GM08714 (cell line): ENCODE results near the gene PFN4.
"Not testable (repeated sequence)": the region's sequence is repeated elsewhere in the genome, so short reads cannot be mapped to it uniquely, and the experiment has no call there.

Source experiments
- H3K4me3 ChIP-seq: fragments of 200-500 bp; sonication (Bioruptor generic); 2 replicates; pipeline ENCODE4 v1.5.1; 2014; ENCODE audit warnings: mild to moderate bottlenecking, low read length, inconsistent platforms
- ZNF274 ChIP-seq: IDR thresholded peaks from 2 replicates; pipeline ENCODE4 v1.6.1; 2012; ENCODE audit warnings: mild to moderate bottlenecking, low read depth, low read length

The PFN4 gene, protein sequence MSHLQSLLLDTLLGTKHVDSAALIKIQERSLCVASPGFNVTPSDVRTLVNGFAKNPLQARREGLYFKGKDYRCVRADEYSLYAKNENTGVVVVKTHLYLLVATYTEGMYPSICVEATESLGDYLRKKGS

DNA sequence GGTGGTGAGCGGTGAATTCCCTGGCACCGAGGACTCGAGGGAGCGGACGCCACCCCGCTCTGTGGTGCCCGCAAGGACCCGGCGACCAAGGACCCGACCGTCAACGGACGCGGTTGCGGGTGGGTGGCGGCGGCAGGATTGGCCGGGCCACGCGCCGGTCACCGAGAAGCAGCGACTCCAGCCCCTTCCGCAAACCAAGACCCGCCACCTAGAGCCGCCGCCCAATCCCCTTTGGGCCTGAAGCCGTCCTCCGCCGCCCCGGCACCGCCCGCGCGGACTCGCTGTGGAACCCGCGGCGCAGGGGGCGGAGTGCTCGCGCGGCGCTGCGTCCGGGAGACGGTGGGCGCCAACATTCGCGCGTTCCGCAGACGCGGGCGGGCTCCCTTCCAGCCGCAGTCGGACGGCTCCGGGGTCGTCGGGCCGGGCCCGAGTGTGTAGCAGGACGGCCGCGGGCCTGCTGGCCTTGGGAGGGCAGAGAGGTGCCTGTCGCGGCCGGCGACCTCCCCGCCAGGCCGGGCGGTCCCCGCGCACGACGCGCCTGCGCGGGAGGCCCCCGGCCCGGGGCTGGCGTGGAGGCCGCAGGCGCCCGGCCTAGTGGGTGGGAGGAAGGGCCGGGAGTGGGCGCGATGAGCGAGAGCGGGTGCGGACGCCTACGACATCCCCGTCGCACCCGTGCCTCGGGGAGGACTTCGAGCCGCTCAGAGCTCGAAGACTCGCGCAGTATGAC is at the start of gene PFN4, which contains the start of gene FAM228B:
Gene PFN4, minus strand, starts transcription at position 140 of the 727 bp plus-strand sequence. CDS start 799 bp downstream, outside the sequence.
Gene FAM228B, plus strand, starts transcription at position 275 of the 727 bp plus-strand sequence. CDS start 893 bp downstream, outside the sequence.
- no peak for TF ChIP-seq ZNF274
- H3K4me3 ChIP-seq: peak within 1 kb of the TSS; percentile 97

DNA sequence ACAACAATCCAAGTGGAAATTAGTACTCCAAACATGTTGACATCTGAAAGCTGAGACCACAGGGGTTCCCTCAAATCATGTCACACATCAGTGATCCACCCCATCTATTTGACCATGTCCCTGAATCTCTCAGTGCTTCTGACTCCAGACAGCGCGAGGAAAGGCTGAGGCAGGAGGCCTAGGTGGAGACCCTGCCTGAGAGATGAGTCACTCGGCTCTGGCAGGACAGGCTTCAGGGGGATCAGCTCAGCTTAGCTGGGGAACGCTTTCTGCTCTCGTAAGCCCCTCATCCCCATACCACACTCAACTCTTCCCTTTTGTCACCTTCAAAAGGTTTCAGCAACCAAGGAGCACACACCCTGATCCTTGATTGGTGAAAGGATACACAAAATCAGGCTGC is 45.9 kb upstream of the PFN4 start:
- TF ChIP-seq ZNF274: no peak
- no peak overlapping the region for H3K4me3 ChIP-seq

DNA sequence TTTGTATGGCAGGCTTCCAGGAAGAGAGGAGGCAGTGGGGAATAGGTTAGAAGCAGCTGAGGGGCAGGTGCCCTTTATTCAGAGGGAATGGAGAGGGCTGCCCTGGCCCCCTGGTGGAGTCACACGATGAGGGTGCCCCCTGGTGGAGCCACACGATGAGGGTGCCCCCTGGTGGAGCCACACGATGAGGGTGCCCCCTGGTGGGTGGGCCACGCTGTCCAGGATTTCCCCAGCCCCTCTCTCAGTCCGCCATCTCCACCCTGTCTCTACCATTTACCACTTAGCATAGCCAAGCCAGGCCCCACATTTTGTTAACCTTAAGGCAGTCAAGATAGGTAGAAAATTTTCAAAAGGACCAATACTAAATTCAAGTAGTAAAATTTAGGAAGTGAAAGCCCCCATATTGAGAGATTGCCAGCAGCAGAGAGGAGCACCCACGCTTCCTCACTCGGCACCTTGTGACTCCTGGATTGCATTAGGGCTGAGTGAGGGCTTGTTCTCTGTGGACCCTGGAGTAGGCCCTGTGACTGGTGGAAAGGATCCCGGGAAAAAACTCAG is 41.4 kb upstream of the PFN4 start:
- no peak overlapping the region for H3K4me3 ChIP-seq
- no peak for TF ChIP-seq ZNF274

DNA sequence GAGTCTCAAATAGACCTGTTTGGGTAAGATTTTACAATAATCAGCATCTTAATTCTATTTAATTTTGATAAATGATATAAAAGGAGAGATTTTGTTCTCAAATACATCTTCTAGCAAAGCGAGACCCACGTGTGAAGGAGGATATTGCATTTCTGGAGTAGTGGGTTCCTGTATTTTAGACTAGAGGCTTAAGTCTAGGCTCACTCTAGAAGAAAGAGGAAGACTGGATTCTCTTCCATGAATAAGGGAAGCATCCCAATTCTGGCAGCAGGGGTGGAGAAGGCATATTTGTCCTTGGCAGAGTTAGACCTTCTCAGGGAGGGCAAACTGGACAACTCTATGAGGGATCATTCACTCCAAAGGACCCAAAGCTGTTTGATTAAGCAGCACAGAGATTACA is 40.5 kb upstream of the PFN4 start:
- TF ChIP-seq ZNF274: no peak
- no peak overlapping the region for H3K4me3 ChIP-seq

DNA sequence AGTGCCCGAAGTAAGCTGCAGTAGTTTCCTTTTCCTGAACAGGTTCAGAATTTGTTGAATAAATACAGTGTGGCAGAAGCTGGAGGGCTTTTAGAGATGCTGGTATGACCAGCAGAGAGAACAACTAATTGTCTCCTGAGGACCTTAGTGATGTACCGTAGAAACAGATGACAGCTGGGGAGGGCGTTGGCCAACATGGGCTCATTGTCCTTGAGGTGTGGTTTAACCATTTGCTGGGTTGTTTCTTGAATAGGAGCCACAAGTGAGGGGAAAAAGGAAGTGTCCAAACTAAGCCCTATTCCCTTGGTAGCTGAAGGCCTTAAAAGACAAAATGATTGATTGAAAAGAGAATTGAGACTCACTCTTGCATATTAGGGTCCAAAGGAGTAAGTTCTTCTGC is 40.1 kb upstream of the PFN4 start:
- no peak for TF ChIP-seq ZNF274
- no peak overlapping the region for H3K4me3 ChIP-seq

DNA sequence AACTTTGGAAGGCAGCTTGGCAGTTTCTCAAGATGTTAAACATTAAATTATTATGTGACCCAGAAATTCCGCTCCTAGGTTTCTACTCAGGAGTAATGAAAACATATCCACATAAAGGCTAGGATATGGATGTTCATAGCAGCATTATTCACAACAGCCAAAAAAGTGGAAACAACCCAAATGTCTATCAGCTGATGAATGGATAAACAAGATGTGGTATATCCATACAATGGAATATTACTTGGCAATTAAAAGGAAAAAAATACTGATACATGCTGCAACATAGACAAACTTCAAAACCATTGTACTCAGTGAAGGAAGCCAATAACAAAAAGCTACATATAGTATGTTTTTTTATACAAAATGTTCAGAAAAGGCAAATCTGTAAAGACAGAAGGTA is 39.4 kb upstream of the PFN4 start:
- TF ChIP-seq ZNF274: no peak
- H3K4me3 ChIP-seq: no peak overlapping the region

DNA sequence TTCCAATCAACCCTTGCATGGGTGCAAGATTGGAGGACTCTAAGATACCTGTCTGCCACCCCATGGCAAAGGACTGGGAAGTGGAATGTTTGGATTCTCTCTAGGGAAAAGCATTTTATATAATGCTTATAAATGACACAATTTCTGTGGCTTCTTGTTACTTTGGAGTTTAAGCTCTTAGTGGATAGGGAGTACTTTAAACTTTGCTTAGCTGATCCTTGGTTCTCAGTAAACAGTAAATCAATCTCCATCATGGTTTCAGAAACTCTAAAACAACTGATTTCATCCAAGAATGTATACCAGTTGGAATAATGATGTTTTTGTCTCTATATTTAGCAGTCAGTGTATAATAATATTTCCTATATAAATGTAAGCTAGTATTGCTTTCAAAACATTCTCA is 37.6 kb upstream of the PFN4 start:
- H3K4me3 ChIP-seq: no peak overlapping the region
- TF ChIP-seq ZNF274: no peak

DNA sequence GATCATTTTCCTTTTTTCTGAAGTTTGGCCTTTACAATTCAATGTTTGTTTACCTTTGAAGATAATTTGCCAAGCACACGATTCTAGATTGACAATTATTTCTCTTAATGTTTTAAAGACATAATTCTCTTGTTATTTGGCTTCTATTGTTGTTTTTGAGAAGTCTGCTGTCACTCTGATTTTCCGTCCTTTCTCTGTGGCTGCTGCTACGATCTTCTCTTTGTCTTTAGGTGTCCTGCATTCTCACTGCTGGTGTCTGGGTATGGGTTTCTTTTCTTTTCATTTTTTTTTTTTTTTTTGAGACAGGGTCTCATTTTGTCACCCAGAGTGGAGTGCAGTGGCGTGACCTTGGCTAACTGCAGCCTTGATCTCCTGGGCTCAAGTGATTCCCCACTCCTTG is 36.6 kb upstream of the PFN4 start:
- TF ChIP-seq ZNF274: no peak
- no peak overlapping the region for H3K4me3 ChIP-seq

DNA sequence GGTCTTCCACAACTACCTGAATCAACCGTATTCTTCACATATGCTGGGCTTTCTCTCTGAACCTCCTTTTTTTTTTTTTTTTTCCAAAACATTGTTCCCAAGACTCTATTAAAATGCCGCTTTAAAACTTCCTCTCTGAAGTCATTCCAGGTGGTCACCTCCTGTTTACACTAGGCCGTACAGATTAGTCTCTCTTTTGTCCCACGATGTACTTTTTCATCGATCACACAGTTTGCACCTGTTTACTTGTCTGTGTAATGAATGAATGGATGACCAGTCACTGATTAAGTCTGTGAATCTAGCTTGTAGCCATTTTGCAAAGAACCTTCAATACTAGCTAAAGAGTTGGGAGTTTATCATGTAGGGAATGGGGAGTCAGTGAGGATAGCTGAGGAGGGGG is 35.0 kb upstream of the PFN4 start:
- no peak overlapping the region for H3K4me3 ChIP-seq
- no peak for TF ChIP-seq ZNF274

DNA sequence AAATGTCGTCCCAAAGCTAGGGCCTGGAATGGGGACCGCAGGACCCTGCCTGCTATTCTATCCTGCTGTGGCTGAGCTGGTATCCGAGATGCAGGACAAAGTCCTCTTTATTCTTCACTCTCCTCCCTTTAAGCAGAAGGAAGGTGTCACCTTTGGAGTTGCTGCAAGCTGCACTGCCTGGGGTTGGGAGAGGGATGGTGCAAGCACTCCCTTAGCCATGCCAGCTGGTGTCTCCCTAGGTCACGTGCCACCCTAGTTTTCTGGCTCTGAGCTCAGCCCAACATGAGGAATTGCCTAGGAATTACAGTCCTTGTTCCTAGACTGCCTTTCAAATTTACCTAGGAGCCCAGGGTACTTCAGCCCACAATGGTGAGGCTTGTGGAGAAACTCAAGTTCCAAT is 30.3 kb upstream of the PFN4 start:
- no peak for TF ChIP-seq ZNF274
- no peak overlapping the region for H3K4me3 ChIP-seq

DNA sequence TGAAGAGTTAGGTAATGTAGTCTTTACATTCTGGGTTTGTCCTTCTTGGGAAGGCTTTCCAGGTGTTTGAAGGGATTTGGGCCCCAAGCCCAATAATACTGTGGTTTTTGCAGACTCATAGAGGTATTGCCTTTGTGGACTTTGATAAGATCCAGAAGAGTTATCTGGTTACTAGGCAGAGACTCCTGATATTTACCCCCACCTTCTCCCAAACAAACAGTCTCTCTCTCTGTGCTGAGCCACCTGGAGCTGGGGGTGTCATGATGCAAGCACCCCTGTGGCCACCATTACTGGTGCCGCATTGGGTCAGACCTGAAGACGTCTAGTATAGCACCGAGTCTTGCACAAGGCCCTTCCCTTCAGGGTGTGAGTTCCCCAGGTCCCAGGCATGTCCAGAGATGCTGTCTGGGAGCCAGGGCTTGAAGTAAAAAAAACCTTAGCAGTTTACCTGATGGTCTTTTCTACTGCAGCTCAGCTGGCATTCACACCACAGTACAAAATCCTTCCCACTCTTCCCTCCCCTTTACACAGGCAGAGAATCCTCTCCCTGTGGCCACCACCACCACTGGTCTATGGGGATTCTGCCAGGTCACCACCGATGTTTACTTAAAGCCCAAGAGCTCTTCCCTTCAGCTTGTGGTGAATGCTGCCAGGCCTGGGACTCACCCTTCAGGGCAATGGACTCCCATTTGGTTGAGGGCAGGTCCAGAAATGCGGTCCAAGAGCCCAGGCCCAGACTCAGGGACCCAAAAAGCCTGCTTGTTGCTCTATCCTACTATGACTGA is 29.5 kb upstream of the PFN4 start:
- no peak overlapping the region for H3K4me3 ChIP-seq
- no peak for TF ChIP-seq ZNF274

DNA sequence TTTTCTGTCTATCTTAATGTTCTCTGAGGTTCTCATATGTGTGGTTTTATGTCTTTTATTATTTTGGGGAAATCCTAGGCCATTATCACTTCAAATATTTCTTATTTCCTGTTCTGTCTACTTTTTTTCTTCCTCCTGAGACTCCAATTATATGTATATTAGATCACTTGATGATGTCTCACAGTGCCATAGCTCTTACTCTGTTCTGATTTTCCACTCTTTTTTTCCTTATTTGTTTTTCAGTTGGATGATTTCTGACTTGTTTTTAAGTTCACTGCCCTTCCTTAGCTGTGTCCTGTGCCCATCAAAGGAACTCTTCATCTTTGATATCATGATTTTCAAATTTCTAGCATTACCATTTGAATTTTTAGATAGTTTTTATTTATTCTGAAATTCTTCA is 24.2 kb upstream of the PFN4 start:
- no peak for TF ChIP-seq ZNF274
- H3K4me3 ChIP-seq: no peak overlapping the region

DNA sequence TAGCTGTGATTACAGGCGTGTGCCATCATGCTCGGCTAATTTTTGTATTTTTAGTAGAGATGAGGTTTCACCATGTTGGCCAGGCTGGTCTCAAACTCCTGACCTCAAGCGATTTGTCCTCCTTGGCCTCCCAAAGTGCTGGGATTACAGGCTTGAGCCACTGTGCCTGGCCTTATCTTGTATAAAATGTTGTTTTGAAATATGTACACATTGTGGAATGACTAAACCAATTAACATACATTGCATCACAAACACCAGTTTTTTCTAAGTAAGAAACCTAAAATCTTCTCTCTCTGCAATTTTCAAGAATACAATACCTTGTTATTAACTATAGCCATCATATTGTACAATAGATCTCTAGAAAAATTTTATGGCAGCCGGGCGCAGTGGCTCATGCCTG is 17.2 kb upstream of the PFN4 start:
- H3K4me3 ChIP-seq: not testable (repeated sequence)

DNA sequence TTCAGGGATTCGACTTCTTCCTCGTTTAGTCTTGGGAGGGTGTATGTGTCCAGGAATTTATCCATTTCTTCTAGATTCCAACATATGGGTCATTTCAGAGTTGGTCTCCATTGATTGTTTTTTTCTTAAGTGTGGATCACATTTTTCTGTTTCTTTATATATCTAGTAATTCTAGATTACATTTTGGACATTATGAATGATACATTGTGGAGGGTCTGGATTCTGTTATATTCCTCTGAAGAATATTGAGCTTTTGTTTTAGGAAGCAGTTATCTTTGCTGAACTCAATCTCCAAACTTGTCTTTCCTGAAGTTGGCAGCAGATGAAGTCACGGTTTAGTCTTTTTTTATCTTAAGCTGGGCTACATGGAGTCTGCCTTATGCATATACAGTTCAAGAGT is 9.4 kb upstream of the PFN4 start:
- TF ChIP-seq ZNF274: no peak
- no peak overlapping the region for H3K4me3 ChIP-seq

DNA sequence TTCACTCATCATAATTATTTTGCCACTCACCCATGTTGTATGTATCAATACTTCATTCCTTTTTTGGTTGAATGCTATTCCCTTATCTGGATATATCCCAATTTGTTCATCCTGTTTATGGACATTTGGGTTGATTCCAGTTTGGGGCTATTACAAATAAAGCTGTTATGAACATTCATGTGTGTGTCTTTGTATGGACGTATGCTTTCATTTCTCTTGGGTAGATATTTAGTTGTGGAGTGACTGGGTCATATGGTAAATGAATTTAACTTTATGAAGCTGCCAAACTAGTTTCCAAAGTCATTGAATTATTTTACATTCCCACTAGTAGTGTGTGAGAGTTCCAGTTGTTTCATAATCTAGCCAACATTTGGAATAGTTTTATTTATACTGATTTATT is 2.8 kb upstream of the PFN4 start:
- no peak for TF ChIP-seq ZNF274
- H3K4me3 ChIP-seq: no peak overlapping the region
